NCI-H345 (cell line): ENCODE data around the gene CLEC1A.

ENCODE experiments used
- DNase-seq: peaks from one replicate; lab custom pipeline; 2025; lab: John Stamatoyannopoulos, UW

The CLEC1A gene

GRCh38 chr12:10101042-10101579 lies 2.3 kb upstream of the CLEC1A start:
- no peak for DNase-seq

DNA sequence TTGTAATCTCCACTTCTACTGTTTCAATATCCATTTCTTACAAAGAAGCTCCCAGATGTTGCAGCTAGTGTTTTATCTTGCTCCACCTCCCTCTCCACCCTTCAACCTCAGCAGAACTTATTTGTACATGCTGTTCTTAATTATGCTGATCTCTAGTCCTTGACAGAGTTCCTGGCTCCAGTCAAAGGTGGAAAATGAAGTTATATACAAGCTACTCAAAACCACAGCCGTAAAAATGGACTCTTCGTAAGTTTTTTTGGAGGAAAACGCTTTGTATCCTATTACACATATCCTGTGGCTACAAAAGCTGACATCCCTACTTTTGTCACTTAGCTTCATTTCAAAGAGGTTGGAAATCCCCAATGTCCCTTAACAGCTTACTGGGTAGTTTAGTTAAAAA lies 1.3 kb downstream of the CLEC1A start:
- DNase-seq = no peak

DNA sequence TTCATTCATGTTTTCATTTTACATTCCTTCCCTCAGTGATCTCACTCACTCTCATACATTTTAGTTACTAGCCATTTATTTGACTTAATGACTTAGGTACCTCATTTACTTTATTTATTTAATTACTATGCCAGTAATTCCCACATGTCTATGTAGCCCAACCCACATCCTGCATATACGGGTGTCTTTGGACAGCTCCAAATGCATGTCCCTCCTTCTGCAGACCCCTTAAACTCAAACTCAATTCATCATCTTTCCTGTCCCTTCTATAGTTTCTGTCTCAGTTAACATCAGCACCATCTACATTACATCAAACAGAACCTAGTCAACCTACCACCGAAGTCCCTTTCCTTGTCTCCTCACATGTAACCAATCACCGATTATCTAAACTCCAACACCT lies 2.8 kb downstream of the CLEC1A start:
- no peak for DNase-seq

DNA sequence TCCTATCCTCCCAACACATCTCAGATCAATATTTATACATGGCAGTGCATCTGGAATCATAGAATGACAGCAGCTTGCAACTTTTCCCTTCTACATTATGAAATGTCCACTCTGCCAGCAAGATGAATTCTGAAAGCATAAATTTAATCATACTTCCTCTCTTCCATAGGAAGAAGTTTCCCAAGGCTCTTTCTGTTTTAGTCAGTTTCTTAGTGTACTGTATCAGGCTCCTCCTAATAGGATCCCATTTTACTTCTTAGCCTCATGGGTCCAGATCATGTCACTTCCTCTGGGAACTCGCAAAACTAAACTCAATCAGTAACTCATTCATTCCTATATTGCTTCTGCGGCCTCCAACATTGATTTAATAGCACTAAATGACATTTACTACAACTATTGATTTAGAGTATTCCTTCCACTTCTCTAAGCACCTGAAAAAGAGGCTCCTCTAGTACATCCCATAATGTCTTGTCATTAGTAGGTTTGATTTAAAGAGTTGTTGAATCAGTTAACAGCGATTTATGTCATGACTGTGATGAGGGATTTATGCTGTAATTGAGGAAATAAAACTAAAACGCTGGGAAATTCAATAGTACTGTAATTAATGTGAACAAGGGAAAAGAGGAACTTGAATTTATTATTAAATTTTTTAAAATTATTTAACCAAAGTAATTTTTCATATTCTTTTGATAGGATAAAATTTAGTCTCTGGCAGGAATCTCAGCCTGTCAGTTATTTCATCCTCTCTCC lies 4.0 kb downstream of the CLEC1A start:
- DNase-seq = no peak

- DNase-seq = no peak
These were observed 9.6 kb downstream of the CLEC1A start for GRCh38 chr12:10088955-10089900.

DNA sequence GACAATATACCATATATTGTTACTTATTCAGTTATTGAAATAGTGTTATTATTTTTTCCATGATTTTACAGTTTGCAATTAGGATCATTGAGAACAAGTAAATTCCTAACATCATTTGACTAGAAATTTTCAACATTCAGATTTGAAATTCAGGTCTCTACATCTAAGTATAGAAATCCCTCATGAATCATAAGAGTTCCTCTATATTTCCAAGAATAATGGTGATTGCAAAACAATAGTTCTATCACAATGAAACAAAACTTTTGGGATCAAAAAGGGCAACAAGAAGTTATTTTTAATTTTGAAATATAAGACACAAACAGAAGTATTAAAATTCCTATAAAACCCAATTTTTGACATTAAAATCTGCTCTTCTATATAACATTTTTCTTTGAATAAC lies 10.8 kb downstream of the CLEC1A start:
- no peak for DNase-seq

GRCh38 chr12:10086387-10086786 lies 12.4 kb downstream of the CLEC1A start:
- no peak for DNase-seq

DNA sequence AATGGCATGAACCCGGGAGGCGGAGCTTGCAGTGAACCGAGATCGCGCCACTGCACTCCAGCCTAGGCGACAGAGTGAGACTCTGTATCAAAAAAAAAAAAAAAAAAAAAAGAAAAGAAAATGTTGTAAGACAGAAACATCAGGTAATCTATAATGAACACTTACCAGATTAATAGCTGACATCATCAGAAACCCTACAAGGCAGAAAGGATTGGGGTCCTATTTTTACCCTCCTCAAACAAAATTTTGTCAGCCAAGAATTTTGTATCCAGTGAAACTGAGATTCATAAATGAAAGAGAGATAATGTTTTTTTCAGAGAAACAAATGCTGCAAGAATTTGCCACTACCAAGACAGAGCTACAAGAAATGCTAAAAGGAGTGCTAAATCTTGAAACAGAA lies 14.1 kb downstream of the CLEC1A start:
- DNase-seq = no peak

DNA sequence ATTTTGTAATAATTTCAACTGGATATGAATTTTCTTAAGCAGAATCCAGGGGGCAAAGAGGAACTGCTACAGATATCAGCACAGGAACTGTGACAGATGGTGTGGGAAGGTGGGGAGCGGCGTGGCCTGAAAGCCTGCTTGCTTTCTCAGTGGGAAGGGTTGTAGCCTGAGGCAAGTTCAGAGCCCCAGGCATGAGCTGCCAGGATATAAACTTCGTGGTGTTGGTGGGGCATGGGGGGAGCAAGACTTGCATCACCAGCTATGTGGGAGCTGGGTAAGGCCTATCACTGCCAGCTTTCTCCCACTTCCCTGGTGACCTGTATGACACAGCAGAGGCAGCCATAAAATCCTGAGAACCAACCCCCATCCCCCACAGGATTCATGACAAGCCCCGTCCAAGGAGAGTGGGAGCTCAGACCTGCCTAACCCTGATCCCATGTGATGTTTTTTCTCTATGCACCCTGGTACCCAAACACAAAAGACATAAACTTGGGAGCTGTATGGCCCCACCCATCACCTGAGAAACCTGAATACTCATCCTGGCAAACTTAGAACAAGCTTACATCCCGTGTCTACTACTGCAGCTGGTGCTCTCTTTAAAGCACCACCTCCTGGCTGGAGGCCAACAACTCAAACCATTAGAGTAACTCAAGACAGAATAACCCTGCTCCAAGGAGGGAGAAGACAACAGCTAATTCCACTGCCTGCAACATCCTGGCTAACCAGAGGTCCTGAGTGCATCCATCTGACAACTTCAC lies 16.5 kb downstream of the CLEC1A start:
- DNase-seq = no peak

- peak; percentile 38 for DNase-seq
These were observed 23.3 kb downstream of the CLEC1A start for GRCh38 chr12:10075451-10075850.

DNA sequence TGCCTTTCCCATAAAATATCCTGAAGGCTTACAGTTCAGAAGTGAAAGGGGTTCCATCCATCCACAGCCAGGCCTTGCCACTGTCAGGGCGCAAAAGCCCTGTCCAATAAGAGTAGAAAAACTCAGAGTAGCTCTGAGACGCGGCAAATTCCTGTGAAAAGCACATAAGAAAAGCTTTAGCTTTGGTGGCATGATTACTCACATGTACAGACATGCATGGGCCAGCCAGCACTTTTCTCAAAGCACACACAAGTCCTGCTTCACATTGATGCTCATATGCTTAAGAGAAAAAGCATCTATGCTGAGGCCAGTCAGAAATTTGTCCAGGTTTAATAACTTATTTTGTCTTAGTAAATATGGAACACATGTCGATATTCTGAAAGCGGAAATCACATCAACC lies 25.5 kb downstream of the CLEC1A start:
- DNase-seq = no peak

DNA sequence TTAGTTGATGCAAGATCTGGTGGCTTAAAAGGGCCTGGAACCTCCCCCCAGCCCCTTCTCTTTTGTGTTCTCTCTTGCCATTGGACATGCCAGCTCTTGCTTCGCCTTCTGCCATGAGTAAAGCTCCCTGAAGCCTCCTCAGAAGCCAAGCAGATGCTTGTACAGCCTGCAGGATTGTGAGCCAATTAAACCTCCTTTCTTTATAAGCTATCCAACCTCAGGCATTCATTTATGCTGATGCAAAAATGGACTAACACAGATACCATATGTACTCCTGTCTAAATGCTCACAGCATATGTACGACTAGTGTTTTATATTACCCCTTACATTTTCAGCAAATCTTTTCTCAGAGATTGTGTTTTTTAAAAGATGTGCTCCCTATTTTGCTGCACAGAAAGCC lies 26.7 kb downstream of the CLEC1A start:
- no peak for DNase-seq

DNA sequence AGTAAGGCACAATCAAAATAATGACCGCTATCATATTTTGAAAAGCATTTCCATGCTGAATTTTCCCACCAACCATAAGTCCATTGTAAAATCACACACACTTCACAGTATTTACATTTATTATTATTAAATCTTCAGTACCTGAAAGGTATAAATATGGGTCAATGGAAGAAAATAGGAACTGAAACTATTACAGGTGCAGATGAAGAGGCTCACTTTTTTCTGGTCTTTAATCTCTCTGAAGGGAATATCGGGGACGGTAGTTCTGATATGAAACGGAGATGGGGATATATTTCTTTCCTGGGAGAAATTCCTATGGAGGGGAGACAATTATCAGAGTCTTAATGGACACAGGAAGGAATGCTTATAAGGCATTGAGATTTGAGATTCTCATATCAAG lies 28.4 kb downstream of the CLEC1A start:
- no peak for DNase-seq

DNA sequence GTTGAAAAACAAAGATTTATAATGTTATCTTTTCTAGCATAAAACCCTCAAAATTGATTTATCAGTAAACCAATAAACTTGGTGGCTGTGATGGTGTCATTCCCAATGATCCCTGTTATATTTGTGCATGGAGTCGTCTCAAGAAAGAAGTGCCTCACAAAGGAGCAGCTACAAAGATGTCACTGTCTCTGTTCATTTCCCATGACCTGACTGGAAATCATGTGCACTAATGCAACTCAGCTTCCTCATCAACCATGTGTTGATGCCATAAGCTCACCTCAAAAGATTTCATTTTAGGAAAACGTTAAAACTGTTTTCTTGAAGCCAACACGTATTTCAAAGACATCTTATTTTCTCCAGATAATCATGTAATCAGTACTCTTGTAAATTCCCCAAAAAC lies 28.8 kb downstream of the CLEC1A start:
- no peak for DNase-seq

DNA sequence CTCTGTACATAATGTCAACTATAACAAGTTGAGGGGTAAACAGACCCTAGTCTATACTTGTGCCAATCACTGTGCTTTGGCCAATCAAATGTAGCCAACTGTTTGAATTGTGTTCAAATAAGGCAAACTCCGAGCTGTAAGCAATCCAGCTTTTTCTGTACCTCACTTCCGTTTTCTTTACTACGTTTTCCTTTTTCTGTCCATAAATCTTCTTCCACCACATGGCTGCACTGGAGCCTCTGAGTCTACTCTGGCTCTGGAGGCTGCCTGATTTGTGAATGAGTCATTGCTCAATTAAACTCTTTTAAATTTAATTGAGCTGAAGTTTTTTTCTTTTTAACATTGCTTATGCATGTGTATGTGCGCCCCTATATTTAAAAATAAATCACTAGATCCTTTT lies 29.7 kb downstream of the CLEC1A start:
- DNase-seq = no peak

DNA sequence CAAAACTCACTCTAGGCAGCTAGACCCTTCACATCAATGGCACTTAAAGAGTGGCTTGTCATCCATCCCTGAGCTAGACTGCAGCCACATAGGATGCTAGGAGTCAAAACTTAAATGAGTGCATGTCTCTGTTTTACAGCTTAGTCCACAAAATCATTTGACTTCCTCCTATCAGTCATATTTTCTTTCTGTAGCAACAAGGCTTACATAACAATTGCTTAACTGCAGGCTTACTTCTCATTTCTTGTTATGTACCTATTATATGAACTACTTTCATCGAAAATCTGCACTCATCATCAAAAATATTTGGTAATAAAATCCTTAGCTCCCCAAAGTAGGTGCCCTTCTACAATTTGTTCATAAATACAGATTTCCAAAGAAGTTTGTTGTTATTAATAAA lies 30.1 kb downstream of the CLEC1A start:
- no peak for DNase-seq

DNA sequence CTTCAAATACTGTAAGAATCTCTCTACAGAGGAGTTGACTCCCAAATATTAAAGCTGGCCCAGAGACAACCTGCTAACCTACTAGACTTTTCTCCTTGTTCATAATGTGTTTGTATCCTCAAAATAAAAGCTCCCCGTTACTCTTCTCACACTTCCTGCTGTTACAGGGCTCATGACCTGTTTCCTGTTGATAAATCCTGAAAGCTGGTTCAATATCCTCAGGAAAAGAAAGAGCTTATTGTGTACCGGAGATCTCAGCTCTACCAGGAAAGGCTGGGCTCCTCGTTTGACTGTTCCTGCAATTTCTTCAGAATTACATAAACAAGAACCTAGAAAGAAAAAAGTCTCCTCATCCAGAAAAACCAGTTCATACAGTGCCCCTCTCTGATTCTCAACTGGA lies 30.8 kb downstream of the CLEC1A start:
- DNase-seq = no peak

DNA sequence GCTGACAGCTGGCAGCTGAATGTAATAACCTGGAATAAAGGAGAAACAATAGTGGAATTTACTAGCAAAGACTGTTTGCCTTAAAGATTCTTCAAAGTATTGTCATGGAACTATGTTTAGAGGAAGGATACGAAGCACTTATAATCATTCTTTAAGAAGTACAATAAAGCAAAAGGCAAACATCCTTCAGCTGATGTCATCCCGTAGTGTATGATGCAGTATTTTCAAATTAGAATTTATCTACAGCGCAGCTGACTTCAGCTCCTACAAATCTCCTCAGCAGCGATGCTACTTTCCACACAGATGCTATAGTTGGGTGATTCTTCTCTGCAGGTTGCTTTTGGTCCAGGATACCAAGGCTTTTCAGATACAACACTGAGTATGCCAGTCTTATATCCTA lies 31.5 kb downstream of the CLEC1A start:
- no peak for DNase-seq

DNA sequence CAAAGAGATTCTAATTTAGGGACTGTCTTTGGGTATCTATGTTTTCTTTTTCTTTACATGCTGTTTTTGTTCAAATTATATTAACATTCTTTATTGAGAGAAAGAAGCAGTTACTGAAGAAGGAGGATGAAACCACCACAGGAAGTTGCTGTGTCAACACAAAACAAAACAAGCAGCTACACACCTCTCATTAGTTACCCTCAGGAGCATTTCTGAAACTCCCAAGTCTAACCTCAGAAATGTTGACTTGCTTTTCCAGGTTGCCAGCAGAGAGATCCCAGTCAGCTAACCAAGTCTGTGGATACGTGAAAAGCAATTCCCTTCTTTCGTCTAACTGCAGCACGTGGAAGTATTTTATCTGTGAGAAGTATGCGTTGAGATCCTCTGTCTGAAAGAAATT lies 33.5 kb downstream of the CLEC1A start:
- no peak for DNase-seq

DNA sequence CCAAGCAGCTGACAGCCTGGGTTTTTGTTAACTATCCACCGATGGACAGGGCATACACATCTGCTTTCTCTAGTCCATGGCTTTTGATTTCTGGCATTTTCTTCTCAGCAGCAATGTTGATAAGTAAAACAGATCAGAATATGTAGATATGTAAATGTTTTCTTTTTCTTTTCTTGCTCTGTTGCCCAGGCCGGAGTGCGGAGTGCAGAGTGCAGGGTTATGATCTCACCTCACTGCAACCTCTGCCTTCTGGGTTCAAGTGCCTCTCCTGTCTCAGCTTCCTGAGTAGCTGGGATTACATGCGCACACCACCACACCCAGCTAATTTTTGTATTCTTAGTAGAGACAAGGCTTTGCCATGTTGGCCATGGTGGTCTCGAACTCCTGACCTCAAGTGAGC lies 40.4 kb downstream of the CLEC1A start:
- no peak for DNase-seq

DNA sequence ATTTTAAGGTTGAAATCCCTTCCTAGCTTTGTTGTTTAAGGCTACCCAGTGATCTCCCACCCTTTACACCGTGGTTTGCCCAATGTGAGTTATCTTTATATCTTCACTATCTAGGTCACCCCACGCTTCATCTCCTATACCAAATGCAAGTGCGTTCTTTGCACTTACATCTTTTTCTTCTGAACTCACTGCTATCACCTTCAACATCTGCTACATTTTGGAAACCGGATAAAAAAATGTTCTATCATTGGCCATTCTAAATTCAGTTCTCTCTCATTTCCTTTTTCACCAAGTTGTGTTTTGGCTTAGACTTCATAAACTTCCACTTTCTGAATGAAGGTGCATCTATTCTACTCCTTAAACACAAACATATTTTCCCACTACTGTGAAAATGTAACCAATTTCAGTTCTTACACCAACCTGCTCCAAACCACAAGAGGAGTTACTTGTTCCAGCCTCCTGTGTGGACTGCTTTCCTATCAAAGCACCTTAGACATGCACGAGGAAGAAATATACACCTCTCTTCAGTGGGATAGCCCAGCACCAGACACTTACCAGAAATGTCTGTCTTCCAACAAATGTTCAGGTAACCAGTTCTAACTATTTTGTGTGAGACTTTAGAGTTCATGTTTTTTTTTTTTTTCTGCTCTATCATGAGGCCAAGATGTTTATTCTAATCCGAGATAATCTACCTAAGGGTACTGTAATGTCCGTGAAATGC lies 46.4 kb downstream of the CLEC1A start:
- no peak for DNase-seq

DNA sequence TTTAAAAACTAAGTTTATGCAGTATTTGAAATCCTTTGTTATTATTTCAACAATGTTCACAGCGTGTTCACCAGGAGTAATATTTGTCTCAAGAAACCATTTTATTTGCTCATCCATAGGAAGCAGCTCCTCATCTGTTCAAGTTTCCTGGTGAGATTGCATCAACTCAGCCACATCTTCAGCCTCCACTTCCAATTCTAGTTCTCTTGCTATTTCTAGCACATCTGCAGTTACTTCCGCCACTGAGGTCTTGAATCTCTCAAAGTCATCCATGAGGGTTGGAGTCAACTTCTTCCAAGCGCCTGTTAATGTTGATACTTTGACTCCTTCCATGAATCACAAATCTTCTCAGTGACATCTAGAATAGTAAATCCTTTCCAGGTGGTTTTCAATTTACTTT lies 50.3 kb downstream of the CLEC1A start:
- no peak for DNase-seq
